ENCODE data around the gene CEP164. TPM values are rescaled to one million over a fixed set of nuclear protein-coding genes. Genes with fewer than 3 reads are reported as not detected.

Gene CEP164
- total RNA-seq, 1 experiment from 2014 or later, result 22.2 TPM

DNA sequence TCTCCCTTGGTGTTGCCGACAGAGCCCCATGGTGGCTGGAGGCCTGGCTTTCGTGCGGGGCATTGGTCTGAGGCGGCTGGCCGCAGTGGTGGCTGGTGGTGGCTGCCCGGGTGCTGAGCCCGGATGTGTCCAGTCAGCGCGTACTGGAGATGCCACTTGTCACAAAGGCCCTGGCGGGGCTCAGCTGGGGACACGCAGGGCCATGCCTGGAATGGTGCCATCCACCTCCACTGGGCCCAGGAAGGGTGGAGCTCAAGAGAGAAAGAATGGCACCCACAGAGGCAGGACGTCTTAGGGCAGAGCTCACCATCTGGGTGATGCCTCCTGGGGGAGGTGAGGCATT is 92.5 kb downstream of the CEP164 start:
- Histone ChIP-seq H3K9ac (ENCODE audit: low read length) (no peak overlapping the region), H3K4me1 (ENCODE audit: control insufficient read depth in 1 of 2, insufficient read depth in 2 of 2, low read length in 2 of 2) (no peaks in the 10 kb centered on the region), H4K20me1 (ENCODE audit: insufficient read depth) (no peaks in the 10 kb centered on the region), H3K4me3 (replicated peaks in 1 of 2; ENCODE audit: low read depth in 1 of 2, low read length in 2 of 2) (no peak overlapping the region), H3K79me2 (ENCODE audit: insufficient read depth, low read length) (no peaks in the 10 kb centered on the region), H2AFZ (ENCODE audit: low read depth, low read length, poor library complexity, severe bottlenecking) (no peak overlapping the region), H3K9me2 (ENCODE audit: insufficient read depth) (no peaks in the 10 kb centered on the region), H3K4me2 (ENCODE audit: low read length) (no peak overlapping the region), H3K9me3 (ENCODE audit: control insufficient read depth in 1 of 2, insufficient read depth in 1 of 2, low read depth in 1 of 2, low read length in 2 of 2) (no peaks in the 10 kb centered on the region), H3K27ac (ENCODE audit: low read depth, low read length) (no peak overlapping the region), H3K27me3 (ENCODE audit: insufficient read depth, low read length) (no peaks in the 10 kb centered on the region), H3K36me3 (ENCODE audit: control insufficient read depth in 1 of 2, insufficient read depth in 2 of 2, low read length in 2 of 2) (no peaks in the 10 kb centered on the region)
- intact Hi-C loops (cut with micrococcal nuclease), result loop anchor here (10.0 kb wide), 1 partner anchor 525 kb away; no protein-coding TSS in a partner anchor
- no peak for TF ChIP-seq EGR1 (IDR thresholded peaks at IDR 0.05; ENCODE audit: low read depth)
- no peak for TF ChIP-seq ZNF274 (IDR thresholded peaks at IDR 0.05; ENCODE audit: low read depth, low read length)
- no peak for TF ChIP-seq FOSL1 (IDR thresholded peaks at IDR 0.05; ENCODE audit: low read depth)
- TF ChIP-seq EZH2 (IDR thresholded peaks at IDR 0.05), result no peak
- ChIA-PET RAD21 (ENCODE audit: low non-redundant PET in 1 of 2, low total read pairs in 2 of 2, uncharacterized antibody in 2 of 2, unreplicated experiment in 2 of 2) (no interaction called here), POLR2A (no interaction called here), CTCF (no interaction called here)
- ATAC-seq (no peak), DNase-seq (ENCODE audit: low read depth, low spot score) (no peak)
- BruUV-seq (replicated peaks), result no TSS peak

DNA sequence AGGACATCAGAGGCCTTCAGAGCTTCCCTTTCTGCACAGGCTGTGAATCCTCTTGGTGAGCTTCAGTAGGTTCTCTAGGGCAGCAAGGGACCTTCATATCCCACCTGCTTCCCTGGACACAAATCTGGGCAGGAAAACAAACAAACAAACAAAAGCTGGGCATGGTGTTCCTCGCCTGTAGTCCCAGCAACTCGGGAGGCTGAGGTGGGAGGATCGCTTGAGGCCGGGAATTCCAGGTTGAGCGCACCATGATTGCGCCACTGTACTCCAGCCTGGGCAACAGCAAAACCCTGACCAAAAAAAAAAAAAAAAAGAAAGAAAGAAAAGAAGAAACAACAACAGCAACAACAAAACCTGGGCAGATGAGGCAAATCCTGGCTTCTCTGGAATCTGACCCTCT is 92.9 kb downstream of the CEP164 start:
- H3K4me2 ChIP-seq (ENCODE audit: low read length), result no peak overlapping the region
- no peaks in the 10 kb centered on the region for H3K9me2 ChIP-seq (ENCODE audit: insufficient read depth)
- H3K4me3 ChIP-seq (replicated peaks in 1 of 2; ENCODE audit: low read depth in 1 of 2, low read length in 2 of 2), result no peak overlapping the region
- H3K9me3 ChIP-seq (ENCODE audit: control insufficient read depth in 1 of 2, insufficient read depth in 1 of 2, low read depth in 1 of 2, low read length in 2 of 2), result no peaks in the 10 kb centered on the region
- H3K27ac ChIP-seq (ENCODE audit: low read depth, low read length), result no peak overlapping the region
- CTCF ChIA-PET, result no interaction called here
- no peak overlapping the region for H2AFZ ChIP-seq (ENCODE audit: low read depth, low read length, poor library complexity, severe bottlenecking)
- H3K36me3 ChIP-seq (ENCODE audit: control insufficient read depth in 1 of 2, insufficient read depth in 2 of 2, low read length in 2 of 2), result no peaks in the 10 kb centered on the region
- DNase-seq (ENCODE audit: low read depth, low spot score) (no peak), ATAC-seq (no peak)
- H3K4me1 ChIP-seq (ENCODE audit: control insufficient read depth in 1 of 2, insufficient read depth in 2 of 2, low read length in 2 of 2), result no peaks in the 10 kb centered on the region
- POLR2A ChIA-PET, result no interaction called here
- no TSS peak for BruUV-seq (replicated peaks)
- no peaks in the 10 kb centered on the region for H4K20me1 ChIP-seq (ENCODE audit: insufficient read depth)
- RAD21 ChIA-PET (ENCODE audit: low non-redundant PET in 1 of 2, low total read pairs in 2 of 2, uncharacterized antibody in 2 of 2, unreplicated experiment in 2 of 2), result no interaction called here
- intact Hi-C loops (cut with micrococcal nuclease), result loop anchor here (10.0 kb wide), 1 partner anchor 524 kb away; no protein-coding TSS in a partner anchor
- H3K9ac ChIP-seq (ENCODE audit: low read length), result no peak overlapping the region
- H3K79me2 ChIP-seq (ENCODE audit: insufficient read depth, low read length), result no peaks in the 10 kb centered on the region
- no peaks in the 10 kb centered on the region for H3K27me3 ChIP-seq (ENCODE audit: insufficient read depth, low read length)
- no peak for TF ChIP-seq TCF7L2 (IDR thresholded peaks at IDR 0.05; ENCODE audit: borderline replicate concordance, extremely low read depth, insufficient read depth, insufficient read length)
- TF ChIP-seq, protein P1, sequence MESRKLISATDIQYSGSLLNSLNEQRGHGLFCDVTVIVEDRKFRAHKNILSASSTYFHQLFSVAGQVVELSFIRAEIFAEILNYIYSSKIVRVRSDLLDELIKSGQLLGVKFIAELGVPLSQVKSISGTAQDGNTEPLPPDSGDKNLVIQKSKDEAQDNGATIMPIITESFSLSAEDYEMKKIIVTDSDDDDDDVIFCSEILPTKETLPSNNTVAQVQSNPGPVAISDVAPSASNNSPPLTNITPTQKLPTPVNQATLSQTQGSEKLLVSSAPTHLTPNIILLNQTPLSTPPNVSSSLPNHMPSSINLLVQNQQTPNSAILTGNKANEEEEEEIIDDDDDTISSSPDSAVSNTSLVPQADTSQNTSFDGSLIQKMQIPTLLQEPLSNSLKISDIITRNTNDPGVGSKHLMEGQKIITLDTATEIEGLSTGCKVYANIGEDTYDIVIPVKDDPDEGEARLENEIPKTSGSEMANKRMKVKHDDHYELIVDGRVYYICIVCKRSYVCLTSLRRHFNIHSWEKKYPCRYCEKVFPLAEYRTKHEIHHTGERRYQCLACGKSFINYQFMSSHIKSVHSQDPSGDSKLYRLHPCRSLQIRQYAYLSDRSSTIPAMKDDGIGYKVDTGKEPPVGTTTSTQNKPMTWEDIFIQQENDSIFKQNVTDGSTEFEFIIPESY (IDR thresholded peaks at IDR 0.05; ENCODE audit: extremely low read depth, insufficient replicate concordance, low read length), result no peak
- TF ChIP-seq JUND (IDR thresholded peaks at IDR 0.05), result no peak
- TF ChIP-seq POLR2A (IDR thresholded peaks at IDR 0.05; ENCODE audit: borderline replicate concordance, extremely low read depth, insufficient read depth, insufficient read length), result no peak
- TF ChIP-seq, protein P2, sequence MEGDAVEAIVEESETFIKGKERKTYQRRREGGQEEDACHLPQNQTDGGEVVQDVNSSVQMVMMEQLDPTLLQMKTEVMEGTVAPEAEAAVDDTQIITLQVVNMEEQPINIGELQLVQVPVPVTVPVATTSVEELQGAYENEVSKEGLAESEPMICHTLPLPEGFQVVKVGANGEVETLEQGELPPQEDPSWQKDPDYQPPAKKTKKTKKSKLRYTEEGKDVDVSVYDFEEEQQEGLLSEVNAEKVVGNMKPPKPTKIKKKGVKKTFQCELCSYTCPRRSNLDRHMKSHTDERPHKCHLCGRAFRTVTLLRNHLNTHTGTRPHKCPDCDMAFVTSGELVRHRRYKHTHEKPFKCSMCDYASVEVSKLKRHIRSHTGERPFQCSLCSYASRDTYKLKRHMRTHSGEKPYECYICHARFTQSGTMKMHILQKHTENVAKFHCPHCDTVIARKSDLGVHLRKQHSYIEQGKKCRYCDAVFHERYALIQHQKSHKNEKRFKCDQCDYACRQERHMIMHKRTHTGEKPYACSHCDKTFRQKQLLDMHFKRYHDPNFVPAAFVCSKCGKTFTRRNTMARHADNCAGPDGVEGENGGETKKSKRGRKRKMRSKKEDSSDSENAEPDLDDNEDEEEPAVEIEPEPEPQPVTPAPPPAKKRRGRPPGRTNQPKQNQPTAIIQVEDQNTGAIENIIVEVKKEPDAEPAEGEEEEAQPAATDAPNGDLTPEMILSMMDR (IDR thresholded peaks at IDR 0.05 in 2 of 3, conservative IDR thresholded peaks at IDR 0.05 in 1 of 3; ENCODE audit: borderline replicate concordance in 1 of 3, insufficient read depth in 1 of 3, low read depth in 2 of 3, low read length in 2 of 3), result no peak
- TF ChIP-seq CBX3 (IDR thresholded peaks at IDR 0.05; ENCODE audit: low read depth), result no peak
- no peak for TF ChIP-seq ZFX (IDR thresholded peaks at IDR 0.05)
- no peak for TF ChIP-seq POLR2AphosphoS5 (IDR thresholded peaks at IDR 0.05; ENCODE audit: low read depth, low read length)
- TF ChIP-seq YY1 (IDR thresholded peaks at IDR 0.05; ENCODE audit: extremely low read depth, insufficient replicate concordance, low read depth, low read length), result no peak
- TF ChIP-seq ZNF274 (IDR thresholded peaks at IDR 0.05; ENCODE audit: low read depth, low read length), result no peak
- TF ChIP-seq EZH2 (IDR thresholded peaks at IDR 0.05), result no peak
- TF ChIP-seq SRF (IDR thresholded peaks at IDR 0.05; ENCODE audit: low read depth), result no peak
- TF ChIP-seq RAD21 (IDR thresholded peaks at IDR 0.05; ENCODE audit: low read depth), result no peak
- no peak for TF ChIP-seq SP1 (IDR thresholded peaks at IDR 0.05; ENCODE audit: low read depth)
- no peak for TF ChIP-seq SIN3A (IDR thresholded peaks at IDR 0.05; ENCODE audit: low read depth)
- TF ChIP-seq, protein P3, sequence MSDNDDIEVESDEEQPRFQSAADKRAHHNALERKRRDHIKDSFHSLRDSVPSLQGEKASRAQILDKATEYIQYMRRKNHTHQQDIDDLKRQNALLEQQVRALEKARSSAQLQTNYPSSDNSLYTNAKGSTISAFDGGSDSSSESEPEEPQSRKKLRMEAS (IDR thresholded peaks at IDR 0.05), result no peak
- no peak for TF ChIP-seq ELF1 (IDR thresholded peaks at IDR 0.05; ENCODE audit: borderline replicate concordance, low read depth)
- TF ChIP-seq EGR1 (IDR thresholded peaks at IDR 0.05; ENCODE audit: low read depth), result no peak
